Measurements from ENCODE around the gene FIGLA.

Gene FIGLA, protein sequence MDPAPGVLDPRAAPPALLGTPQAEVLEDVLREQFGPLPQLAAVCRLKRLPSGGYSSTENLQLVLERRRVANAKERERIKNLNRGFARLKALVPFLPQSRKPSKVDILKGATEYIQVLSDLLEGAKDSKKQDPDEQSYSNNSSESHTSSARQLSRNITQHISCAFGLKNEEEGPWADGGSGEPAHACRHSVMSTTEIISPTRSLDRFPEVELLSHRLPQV

DNA sequence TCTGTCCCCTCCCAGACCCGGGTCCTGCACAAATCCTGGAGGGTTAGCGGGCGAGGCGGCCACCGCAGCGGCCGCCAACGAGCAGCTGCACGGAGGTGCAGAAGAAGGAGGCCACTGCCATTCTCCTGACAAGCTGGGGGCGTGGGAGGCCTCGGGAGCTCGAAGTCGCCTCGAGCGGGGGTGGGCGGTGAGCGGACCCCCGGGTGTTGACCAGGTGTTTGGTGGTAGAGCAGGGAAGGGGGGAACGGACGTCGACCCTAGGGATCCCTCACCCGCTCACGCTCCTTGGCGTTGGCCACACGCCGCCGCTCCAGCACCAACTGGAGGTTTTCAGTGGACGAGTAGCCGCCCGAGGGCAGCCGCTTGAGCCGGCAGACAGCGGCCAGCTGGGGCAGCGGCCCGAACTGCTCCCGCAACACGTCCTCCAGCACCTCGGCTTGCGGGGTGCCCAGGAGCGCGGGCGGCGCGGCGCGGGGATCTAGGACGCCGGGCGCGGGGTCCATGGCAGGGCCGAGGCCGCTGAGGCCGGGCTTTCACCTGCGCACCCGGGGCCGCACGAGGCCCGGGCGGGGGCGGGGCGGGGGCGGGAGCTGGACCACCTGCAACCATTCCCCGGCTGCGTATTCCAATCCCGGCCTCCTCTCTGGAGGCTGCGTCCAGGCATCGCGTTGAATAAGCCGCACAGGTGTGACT, at the start of gene FIGLA:
FIGLA (minus strand) TSS at position 508 of the 693 bp plus-strand sequence; CDS start at position 503, 5 bp downstream.
- no peak for DNase-seq

DNA sequence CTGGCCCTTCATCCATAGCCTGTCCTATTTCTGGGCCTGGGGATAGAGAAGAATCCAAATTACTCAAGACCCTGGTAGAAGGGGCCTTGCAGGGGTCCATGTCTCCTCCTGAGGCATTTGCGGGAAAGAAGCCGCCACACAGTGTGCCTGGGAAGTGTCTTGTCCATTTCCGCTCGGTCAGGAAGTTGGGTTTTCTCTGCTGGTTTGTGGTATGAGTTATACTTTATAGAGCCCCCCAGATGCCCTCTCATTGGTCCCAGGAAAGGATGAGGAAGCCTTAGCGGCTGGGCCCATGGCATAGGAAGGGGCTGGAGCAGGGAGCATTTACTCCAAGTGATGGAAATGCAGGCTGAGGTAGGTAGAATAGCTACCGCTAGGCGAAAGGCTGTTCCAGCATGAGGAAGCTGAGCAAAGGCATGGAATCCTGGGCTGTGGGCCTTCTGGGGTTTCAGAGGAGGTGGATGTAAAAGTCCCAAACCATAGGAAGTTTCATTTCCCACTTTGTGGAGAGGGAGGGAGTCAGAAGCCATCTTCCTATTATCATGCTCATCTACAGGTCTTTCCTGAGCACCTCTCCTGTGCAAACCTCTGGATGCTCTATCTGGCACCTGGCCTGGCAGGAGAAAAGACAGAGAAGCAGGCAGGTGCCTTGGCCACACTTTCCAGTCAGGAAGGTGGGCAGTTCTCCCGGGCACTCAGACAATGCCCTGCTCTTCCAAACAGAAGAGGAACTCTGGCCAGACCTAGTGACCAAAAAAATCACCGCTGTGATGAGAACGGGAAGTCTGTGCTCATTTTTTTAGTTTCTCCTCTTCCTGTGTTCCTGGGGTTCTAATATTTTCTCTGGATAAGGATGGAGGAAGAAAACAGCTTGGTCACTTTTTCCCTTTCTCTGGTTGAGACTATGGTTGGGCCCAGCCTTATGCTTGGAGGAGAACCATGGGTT, 47.8 kb upstream of the FIGLA start:
- DNase-seq: no peak

DNA sequence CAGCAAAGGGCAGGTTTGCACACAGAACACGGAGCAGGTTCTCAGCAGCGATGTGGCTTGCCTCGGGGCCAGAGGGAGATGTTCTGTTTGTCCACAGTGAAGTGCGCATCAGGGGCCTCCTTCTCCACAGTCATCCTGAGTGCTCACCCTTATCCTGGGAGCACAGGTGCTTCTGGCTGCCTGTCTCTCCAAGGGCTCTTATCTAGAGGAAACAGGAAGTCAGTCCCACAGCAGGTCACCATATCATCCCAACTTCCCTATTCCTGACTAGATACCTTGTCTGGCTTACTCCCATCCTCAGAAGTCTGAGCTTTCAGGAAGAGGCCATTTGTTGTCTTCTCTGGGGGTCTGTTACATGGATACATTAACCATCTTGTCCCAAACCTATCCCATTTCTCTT, 45.2 kb upstream of the FIGLA start, which contains the start of gene CD207:
CD207 (minus strand) TSS at position 174 of the 400 bp plus-strand sequence; CDS start at position 134, 40 bp downstream.
- DNase-seq: no peak

DNA sequence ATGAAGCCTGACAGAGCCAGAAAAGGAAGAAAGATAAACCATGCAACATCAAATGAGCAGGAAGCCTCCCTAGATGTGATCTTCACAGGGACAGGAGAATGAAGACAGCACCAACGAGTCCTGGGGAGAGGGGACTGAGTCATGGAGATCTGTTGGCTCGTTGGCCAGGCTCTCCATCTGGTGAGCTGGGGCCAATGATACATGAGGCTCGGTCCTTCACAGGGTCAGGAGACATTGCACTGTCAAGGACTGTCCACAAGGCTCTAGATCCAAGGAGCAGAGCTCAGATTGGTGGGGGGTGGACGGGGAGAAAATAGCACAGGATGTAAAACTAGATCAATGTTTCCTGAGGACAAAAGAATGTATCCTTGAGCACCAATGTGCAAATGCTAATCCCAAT, 44.4 kb upstream of the FIGLA start:
- no peak for DNase-seq

DNA sequence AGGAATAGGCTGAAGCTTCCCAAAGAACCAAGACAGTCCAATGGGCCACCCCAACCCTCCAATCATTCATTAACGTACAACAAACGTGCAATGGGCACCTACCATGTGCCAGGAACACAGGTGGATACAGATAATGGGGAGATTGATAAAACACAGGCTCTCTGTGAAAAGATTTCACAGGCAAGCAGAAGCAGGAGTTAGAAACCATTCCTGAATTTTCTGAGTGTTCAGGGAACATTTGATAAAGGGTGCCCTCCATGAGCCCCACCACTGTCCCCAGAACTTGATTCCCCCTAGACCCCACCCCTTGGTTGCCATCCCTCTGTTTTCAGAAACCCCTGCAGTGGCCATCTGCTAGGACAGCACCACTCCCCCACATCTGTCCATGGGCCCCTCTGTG, 43.7 kb upstream of the FIGLA start:
- DNase-seq: no peak

DNA sequence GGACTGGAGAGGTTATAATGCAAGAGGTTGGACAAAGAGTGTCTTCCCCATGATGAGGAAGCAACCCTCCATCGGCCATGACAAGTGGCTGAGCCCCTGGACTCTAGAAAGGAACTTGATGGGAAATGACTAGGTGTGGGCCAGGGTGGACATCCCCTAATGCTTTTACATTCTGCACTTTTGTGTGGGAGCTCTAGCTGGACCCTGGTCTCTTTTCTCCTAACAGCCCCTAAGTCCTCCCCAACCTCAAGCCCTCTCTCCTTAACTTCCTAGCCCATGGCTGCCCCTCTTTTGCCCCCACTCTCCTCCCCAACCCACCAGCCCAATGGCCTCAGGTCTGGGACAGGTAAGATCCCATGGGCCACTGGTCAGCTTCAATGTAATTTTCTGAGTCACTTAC, 42.8 kb upstream of the FIGLA start:
- no peak for DNase-seq

DNA sequence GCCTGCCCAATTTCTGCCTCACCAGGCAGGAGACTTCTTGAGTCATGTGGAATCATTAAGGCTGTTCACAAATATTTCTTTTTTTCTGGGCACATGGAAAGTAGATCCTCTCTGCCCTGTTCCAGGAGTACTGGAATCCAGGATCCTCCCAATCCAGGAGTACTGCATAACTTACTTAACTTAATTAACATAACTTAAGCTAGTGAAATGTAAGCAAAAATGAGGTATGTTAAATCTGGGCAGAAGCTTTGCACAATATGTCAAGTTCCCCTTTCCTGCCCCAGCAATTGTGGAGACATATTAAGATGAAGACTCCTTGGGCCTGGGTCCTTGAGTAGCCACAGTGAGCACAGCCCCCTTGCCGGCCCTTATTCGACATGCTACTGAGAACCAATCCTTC, 41.9 kb upstream of the FIGLA start:
- no peak for DNase-seq

DNA sequence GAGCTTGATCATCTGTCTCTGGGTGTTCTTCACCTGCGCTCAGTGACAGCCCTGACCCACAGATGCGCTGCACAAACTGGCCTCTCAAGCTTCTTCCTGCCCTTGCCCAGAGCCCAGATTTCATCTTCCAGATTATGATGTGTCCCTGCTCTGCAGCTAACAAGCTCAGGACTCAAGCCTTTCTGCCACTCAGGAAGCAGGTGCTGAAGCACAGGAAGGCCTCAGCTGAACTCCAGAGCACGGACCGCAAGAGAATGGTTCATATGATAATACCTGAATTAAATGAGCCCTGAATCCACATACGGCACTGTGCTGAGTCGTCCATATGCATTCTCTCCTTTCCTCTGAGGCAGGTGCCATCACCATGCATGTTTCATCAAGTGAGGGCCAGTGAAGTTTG, 41.4 kb upstream of the FIGLA start:
- DNase-seq: no peak

DNA sequence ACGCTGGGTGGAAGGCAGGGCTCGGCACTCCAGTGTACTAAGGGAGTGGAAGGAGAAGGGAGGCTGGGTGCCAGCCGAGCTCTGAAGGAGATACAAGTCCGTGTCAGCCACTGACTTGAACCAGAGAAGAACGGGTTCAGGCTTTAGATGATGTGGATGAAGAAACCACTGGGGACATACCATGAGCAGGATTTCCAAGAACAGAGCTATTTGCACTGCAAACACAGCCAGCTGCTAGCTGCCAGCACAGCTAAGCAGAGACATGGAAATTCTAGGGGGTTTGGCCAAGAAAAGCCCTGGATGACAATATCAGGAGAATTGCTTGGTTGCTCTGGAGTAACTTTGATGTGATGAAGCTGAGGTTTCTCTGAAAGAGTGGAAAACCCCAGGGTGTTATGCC, 39.9 kb upstream of the FIGLA start:
- DNase-seq: no peak

DNA sequence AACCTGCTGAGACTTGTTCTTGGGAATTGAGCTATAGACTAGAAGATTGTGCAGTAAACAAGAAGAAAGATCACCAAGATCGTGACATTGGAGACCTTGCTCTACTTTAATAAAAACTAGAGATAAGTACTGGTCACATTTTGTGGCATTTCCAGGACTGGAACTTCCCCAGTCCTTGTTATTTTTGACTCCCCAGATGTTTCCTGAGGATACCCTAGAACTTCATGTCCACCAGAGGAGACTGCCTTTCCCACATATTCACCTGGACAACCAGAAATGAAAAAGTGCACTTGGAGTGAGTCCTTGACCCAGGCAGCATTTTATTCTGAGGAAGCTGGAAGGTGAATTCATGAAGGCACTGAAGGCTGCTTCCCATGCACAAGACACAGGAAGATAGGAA, 39.5 kb upstream of the FIGLA start:
- DNase-seq: no peak

DNA sequence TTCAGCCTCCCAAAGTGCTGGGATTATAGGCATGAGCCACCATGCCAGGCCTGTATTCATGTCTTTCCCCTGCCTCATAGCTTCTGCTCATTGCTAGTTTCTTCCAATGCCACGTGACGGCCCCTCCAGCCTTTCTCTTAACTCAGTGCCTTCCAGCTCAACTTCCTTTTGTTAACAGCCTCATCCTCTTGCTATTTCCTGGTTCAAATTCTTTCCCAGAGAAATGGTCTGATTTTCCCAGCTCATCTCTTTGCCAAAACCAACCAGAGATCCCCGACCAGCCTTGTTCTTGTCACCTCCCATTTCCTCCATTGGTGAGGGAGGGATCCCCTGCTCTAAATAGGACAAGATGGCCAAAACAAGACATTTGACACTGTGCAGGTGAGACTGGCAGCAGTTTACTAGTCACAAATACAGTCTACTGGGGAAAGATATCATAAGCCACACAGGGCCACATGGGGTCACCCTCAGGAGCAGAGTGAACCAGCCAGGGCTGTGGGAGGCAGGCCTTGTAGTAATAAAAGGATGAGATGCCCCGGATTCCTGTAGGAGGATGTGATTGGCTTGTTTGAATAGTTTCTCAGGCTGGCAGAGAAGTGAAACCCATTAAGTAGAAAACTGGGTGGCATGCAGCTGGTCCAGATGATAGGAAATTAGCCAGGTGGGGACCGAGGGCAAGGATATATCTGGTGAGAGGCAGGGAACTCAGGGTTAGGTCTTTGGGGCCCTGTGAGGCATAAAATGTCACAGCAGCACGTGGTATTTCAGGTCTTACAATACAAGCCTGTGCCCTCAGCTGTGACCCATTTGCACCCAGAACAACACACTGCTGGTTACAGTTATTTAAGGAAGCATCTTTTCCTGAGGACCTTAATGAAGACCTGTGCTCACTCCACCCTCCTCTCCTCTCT, 38.7 kb upstream of the FIGLA start:
- no peak for DNase-seq

DNA sequence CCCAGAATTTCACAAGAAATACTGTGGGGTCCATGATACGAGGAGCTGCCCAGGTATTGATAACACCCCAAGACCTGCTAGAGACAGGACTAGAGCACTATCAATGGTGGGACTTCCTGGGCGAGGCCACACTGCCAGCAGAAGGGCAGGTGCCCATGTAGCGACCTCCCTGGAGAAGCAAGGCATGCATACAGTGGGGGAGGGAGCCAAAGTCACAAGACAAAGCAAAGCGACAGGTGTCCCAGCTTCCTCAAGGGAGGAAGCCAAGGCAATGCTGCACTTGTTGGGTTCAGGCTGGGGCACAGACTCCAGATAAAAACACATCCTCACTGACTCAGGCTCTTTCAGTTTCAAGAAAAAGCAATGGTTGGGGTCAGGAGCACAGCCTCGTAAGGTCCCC, 37.7 kb upstream of the FIGLA start:
- DNase-seq: no peak

DNA sequence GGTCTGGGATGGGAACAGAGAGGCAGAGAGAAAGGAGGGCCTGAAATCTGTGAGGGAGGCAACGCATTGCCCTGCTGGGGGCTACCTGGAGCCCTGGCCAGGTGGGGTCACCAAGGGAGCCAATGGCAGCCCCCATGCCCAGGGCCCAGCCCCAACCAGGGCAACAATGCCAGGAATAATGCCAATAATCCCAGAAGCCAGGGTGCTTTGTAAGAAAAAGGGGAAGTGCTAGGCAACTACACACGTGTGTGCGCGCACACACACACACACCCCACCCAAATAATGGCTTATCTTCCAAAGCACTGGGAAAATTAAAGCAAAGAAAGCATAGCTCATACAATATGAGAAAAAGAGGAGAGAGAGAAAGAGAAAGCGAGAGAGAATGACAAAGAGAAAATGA, 36.9 kb upstream of the FIGLA start:
- no peak for DNase-seq

DNA sequence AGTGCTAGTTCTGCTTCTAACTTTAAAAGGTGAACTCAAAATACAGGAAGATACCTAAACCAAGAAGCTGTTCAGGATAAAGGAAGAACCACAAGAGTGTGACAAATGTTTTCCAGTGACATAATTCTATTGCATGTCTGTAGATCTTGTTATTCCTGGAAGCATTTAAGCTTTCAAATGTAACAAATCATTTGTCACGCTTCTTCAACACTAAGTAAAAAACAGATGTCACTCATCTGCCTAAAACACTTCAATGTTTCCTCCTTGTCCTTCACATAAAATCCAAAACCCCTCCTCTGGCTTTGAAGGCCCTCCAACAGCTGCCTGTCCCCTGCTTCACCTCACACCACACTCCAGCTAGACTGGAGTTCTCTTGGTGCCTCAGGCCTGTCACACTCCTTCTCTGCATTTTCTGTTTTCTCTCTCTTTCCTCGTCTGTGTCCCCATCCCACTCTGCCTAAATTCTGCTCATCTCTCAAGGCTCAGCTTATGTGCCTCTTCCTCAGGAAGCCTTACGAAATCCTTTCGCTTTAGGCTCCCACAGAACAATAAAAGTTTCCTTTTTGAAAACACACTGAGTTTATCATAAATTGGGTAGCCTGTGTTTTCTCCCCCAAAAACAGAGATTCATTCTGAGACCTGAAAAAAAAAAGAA, 36.4 kb upstream of the FIGLA start:
- no peak for DNase-seq

DNA sequence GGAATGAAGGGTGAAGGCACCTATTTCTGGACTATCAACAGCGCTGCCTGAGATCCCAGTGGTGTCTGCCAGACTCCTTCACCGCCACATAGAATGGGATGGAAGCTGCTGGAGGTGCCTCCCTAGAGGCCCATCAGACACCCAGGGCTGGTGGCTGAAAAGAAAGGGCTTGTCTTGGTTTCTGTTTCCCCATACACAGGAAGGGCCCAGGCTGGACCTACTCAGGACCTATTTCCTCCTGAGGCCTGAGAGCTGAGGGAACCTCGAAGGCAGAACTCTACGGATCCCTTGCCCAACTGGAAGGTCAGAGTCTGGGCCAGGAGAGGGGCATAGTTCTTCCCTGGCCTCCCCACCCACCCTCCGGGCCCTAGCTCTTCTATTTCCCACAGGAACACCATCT, 32.8 kb upstream of the FIGLA start:
- no peak for DNase-seq

DNA sequence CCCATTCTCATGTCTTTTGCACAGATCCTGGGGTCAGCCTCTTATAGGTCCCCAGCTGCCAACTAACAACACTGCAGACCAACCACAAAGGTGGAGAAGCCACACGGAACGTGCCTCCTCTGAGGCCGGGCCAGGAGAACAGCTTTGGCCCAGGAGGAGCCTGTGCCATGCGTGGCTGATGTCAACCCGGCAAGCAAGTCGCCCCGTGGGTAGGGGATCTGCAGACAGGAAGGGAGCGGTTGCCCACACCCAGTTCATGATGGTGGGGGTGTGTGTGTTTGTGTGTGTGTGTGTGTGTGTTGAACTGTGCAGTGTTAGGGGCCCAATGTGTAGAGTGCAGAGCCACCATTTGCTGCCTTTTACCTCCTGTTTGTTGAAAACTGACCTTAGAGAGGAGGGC, 32.4 kb upstream of the FIGLA start:
- DNase-seq: peak; percentile 3

DNA sequence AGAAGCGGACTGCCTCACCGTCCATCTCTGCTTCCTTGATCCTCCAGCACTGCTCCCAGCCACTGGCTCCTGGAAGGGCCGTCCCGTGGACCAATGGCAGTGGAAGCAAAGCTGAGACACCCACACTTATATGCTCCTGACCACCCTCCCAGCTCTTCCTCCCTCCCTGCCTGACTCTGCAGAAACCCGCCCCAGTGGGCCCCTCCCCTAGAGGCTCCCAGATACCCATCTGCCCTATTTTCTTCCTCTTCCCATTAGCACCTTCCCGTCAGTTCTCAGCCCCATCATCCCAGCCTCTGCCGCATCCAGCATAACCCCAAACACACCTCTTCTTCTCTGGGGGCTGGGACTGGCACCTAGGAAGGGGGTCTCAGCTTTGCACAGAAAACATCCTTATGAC, 30.1 kb upstream of the FIGLA start, which contains the start of gene CLEC4F:
CLEC4F (minus strand) TSS at position 101 of the 400 bp plus-strand sequence; CDS start at position 25, 76 bp downstream.
- no peak for DNase-seq

DNA sequence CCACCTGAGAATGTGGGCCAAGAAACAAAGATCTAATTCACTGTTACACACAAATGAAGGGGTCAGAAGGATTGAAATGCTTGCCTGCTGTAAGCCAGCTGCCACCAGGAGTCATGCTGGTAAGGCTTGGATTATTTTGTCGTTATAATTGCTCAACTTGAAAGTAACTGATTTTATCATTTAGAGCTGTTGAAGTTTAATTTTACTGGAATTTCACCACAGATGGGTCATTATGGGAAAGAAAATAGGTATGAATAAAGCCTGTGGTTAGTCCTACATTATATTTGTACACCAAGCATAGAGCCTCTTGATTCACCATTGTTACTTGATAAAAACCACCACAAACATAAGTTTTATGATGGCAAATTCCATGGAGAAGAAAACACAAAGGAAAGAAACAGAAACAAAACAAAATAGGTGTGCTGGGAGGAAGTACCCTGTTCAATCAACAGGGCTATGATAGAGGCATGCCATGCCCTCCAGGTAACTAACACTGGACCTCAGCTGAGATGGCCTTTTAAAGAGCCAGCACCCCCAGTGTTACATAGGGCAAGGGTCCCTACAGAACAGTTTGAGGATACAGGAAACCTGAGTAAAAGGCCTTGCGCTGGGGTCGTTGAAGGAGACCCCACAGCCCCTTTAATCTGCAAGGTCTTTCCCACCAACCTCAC, 27.0 kb upstream of the FIGLA start:
- no peak for DNase-seq

DNA sequence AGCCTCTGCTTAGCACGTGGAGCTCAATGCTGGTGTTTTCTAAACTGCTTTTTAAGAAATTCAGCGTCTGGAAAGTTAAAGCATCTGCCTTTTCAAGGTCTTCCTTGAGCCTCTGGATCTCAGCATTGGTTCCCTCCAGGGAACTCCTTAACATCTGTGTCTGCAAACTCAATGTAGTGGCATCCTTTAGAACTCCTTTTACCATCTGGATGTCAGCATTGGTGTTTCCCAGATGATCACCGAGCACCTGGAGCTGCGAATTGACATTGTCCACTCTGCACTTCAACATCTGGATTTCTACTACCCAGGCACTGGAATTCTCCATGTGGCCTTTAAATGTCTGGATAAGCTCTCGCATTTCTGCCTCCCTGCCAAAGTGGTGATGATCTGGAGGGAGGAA, 26.3 kb upstream of the FIGLA start:
- DNase-seq: no peak

DNA sequence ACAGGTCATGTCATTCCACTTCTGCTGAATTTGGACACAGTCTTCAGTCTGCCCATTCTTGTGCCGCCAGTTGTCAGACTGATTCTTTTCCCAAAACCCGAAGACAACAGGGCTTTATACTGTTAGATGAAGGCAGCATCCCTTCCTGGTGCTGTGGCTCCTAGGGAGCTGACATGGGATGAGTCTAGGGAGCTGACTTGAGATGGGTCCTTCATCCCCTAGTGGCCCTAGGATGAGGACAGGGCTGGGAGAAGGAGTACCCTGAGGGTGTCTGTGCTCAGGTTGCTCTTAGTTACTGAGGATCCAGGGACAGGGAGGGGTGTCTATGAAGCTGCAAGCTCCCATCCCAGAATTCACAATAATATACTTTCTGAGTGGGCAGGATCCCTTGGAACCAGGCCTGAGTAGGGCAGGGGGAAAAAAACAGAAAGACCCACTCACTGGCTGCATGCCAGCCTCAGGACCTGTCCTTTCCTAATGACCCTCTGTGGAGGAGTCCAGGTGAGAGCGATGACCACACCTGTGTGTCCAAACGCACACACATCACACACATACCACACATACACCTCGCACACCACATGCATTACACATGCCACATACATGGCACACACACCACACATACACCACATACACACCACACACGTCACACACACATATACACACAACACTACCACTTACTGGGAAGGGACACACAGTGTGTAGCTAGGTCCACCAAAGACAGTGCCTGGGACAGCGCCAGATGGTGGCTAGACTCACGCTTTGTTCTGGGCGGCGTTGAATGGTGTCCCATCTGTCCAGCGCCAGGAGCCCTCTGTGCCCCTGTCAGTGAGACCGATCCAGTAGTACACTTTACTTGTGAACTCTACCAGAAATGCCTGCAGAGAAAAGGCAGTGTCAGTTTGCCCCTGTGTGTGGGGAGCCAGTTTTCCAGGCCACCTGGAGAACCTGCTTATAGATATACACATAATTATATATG, 18.8 kb upstream of the FIGLA start:
- DNase-seq: no peak

Measured in CD4-positive, alpha-beta T cell treated with Interleukin-12 subunit alpha and Interleukin-12 subunit beta, for 1 hour (primary cell).